ENCODE measurements around the gene PRPSAP1. TPM values are rescaled to one million over a fixed set of nuclear protein-coding genes. Genes with fewer than 3 reads are reported as not detected.

The PRPSAP1 gene
- total and polyA plus RNA-seq, 2 of the 8 experiments (the other 6 are each of a cell fraction or from before 2014, with no cell fraction given): 32.0 to 54.2 TPM

- ChIA-PET CTCF (ENCODE audit: partially characterized antibody) (interaction anchor here (0.6 to 29.3 kb wide), 6 partner anchors 9 to 179 kb away, joined by 3 to 635 read pairs (median 4); partner anchors contain the start of gene SPHK1), POLR2A (ENCODE audit: partially characterized antibody) (no interaction called here)
- Histone ChIP-seq H3K14ac (ENCODE audit: insufficient read length) (no peak overlapping the region), H3K27ac (ENCODE audit: low read depth, low read length) (no peak overlapping the region), H4K20me1 (replicated peaks in 1 of 2; ENCODE audit: control insufficient read depth in 1 of 2, insufficient read depth in 2 of 2, low read length in 2 of 2) (peaks cover 0 to 4% of the 10 kb centered on the region in 2 experiments), H3K18ac (ENCODE audit: extremely low read depth, low read length) (no peak overlapping the region), H3K4me2 (ENCODE audit: insufficient read depth in 1 of 2, low read depth in 2 of 2, low read length in 2 of 2) (no peak overlapping the region), H4K91ac (replicated peaks; ENCODE audit: insufficient read length, low read length) (no peak overlapping the region), H3K4me1 (replicated peaks in 1 of 4; ENCODE audit: control insufficient read depth in 3 of 4, insufficient read depth in 4 of 4, low read length in 3 of 4) (peaks cover 0 to 6% (median 0%) of the 10 kb centered on the region in 4 experiments; a peak in 3 of 7 replicates), H2BK15ac (ENCODE audit: low read length) (no peak overlapping the region), H2BK12ac (ENCODE audit: low read depth, low read length) (no peak overlapping the region), H2AK5ac (ENCODE audit: low read depth, low read length) (no peak overlapping the region), H3K23me2 (ENCODE audit: low read depth, low read length) (peaks cover 9% of the 10 kb centered on the region; the same call in 1 of the 2 replicates), H3K9ac (replicated peaks in 1 of 4; ENCODE audit: extremely low read depth in 1 of 4, low read depth in 3 of 4, low read length in 3 of 4) (no peak overlapping the region), H3K56ac (replicated peaks; ENCODE audit: insufficient read length, low read depth, low read length) (no peak overlapping the region), H3K23ac (ENCODE audit: insufficient read length) (no peak overlapping the region), H2BK120ac (replicated peaks; ENCODE audit: low read depth, low read length) (no peak overlapping the region), H3K4me3 (ENCODE audit: extremely low read depth in 1 of 4, insufficient read depth in 2 of 4, low read depth in 3 of 4, low read length in 4 of 4) (no peak overlapping the region), H3K79me2 (ENCODE audit: control insufficient read depth in 1 of 2, insufficient read depth in 2 of 2, low read length in 2 of 2) (0 out of 4 replicates have a peak, but pooled peaks cover 0 to 4% of the 10 kb centered on the region in 2 experiments), H3K36me3 (ENCODE audit: control insufficient read depth in 2 of 4, insufficient read depth in 4 of 4, low read length in 3 of 4) (no peaks in the 10 kb centered on the region), H3K9me3 (ENCODE audit: insufficient read depth in 2 of 2, low read depth in 1 of 2, low read length in 1 of 2) (no peaks in the 10 kb centered on the region), H4K5ac (ENCODE audit: insufficient read length, low read depth, low read length) (no peak overlapping the region), H3K27me3 (replicated peaks in 1 of 4; ENCODE audit: control insufficient read depth in 3 of 4, extremely low read depth in 1 of 4, insufficient read depth in 3 of 4, low read length in 3 of 4) (no peaks in the 10 kb centered on the region), H2AFZ (ENCODE audit: low read length) (no peak overlapping the region), H2BK5ac (ENCODE audit: low read depth, low read length) (no peak overlapping the region), H4K8ac (ENCODE audit: extremely low read depth, insufficient read depth, low read length) (no peak overlapping the region), H3K4ac (replicated peaks; ENCODE audit: insufficient read length, low read depth, low read length) (no peak overlapping the region), H3K79me1 (ENCODE audit: low read depth, low read length) (peaks cover 4% of the 10 kb centered on the region; the same call in 1 of the 2 replicates), H2BK20ac (ENCODE audit: low read length) (no peak overlapping the region)
- WGBS, 2 experiments (ENCODE audit: extremely low coverage in 1 of 2, insufficient coverage in 1 of 2, insufficient read length in 1 of 2, insufficient replicate concordance in 2 of 2, low coverage in 1 of 2, low lambda C conversion rate in 2 of 2, missing lambda C conversion rate in 1 of 2): 84% methylated on average over 12 of the region's 12 CpGs; no CpG with 5 or more reads in 1 of the 2 experiments
- FAIRE-seq (no peak), DNase-seq (ENCODE audit: low read depth in 1 of 2, low spot score in 2 of 2) (no peak)
- no peak for TF ChIP-seq EZH2 (IDR thresholded peaks at IDR 0.05; ENCODE audit: low read depth, low read length, severe bottlenecking)
- no peak for TF ChIP-seq KDM4A (IDR thresholded peaks at IDR 0.05; ENCODE audit: low read depth, low read length, severe bottlenecking)
- TF ChIP-seq BRCA1 (IDR thresholded peaks at IDR 0.05; ENCODE audit: low read depth, low read length): no peak
- no peak for TF ChIP-seq KDM5A (IDR thresholded peaks at IDR 0.05; ENCODE audit: low read length)
- no peak for TF ChIP-seq SIX5 (IDR thresholded peaks at IDR 0.05; ENCODE audit: low read depth, low read length)
- TF ChIP-seq SRF (IDR thresholded peaks at IDR 0.05; ENCODE audit: low read depth, low read length): no peak
- no peak for TF ChIP-seq SP2 (IDR thresholded peaks at IDR 0.05; ENCODE audit: low read length)
- no peak for TF ChIP-seq MAFK (IDR thresholded peaks at IDR 0.05; ENCODE audit: low read depth, low read length)
- no peak for TF ChIP-seq CBX5 (IDR thresholded peaks at IDR 0.05; ENCODE audit: low read depth, low read length)
- TF ChIP-seq TBP (IDR thresholded peaks at IDR 0.05; ENCODE audit: low read depth, low read length): no peak
- TF ChIP-seq SIRT6 (IDR thresholded peaks at IDR 0.05; ENCODE audit: low read length): no peak
- TF ChIP-seq ATF3 (IDR thresholded peaks at IDR 0.05; ENCODE audit: insufficient read depth, low read depth, low read length): no peak
- TF ChIP-seq CHD1 (IDR thresholded peaks at IDR 0.05; ENCODE audit: low read depth, low read length): no peak
- TF ChIP-seq BACH1 (IDR thresholded peaks at IDR 0.05; ENCODE audit: low read length): no peak
Observed at GRCh38 chr17:76356803-76357456, 3.2 kb upstream of the PRPSAP1 start.
